Measurements from ENCODE around the gene C16orf90.

C16orf90 gene

GRCh38 chr16:3465301-3465700 is 30.0 kb downstream of the C16orf90 start:
- Histone ChIP-seq H3K36me3 (ENCODE audit: control insufficient read depth in 2 of 2, insufficient read depth in 2 of 2, low read length in 2 of 2) (peaks cover 6% of the 10 kb centered on the region in 2 donors), H3K9ac (ENCODE audit: low read length in 2 of 2) (no peak overlapping the region), H3K4me1 (ENCODE audit: control insufficient read depth, insufficient read depth, low read length) (peaks cover 36% of the 10 kb centered on the region), H3K27ac (ENCODE audit: low read length) (no peak overlapping the region), H3K4me3 (ENCODE audit: low read length in 2 of 2) (no peak overlapping the region), H3K9me3 (ENCODE audit: control insufficient read depth in 2 of 2, low read length in 2 of 2) (no peaks in the 10 kb centered on the region), H3K27me3 (ENCODE audit: control insufficient read depth in 1 of 2, insufficient read depth in 2 of 2, low read length in 2 of 2) (no peaks in the 10 kb centered on the region)

GRCh38 chr16:3461151-3461550 is 34.1 kb downstream of the C16orf90 start:
- Histone ChIP-seq H3K36me3 (ENCODE audit: control insufficient read depth in 2 of 2, insufficient read depth in 2 of 2, low read length in 2 of 2) (peaks cover 3% of the 10 kb centered on the region in 2 donors), H3K27ac (ENCODE audit: low read length) (no peak overlapping the region), H3K4me1 (ENCODE audit: control insufficient read depth, insufficient read depth, low read length) (peaks cover 43% of the 10 kb centered on the region), H3K9ac (ENCODE audit: low read length in 2 of 2) (no peak overlapping the region), H3K9me3 (ENCODE audit: control insufficient read depth in 2 of 2, low read length in 2 of 2) (no peaks in the 10 kb centered on the region), H3K4me3 (ENCODE audit: low read length in 2 of 2) (no peak overlapping the region), H3K27me3 (ENCODE audit: control insufficient read depth in 1 of 2, insufficient read depth in 2 of 2, low read length in 2 of 2) (no peaks in the 10 kb centered on the region)

- Histone ChIP-seq H3K9ac (ENCODE audit: low read length in 2 of 2) (no peak overlapping the region), H3K27me3 (ENCODE audit: control insufficient read depth in 1 of 2, insufficient read depth in 2 of 2, low read length in 2 of 2) (no peaks in the 10 kb centered on the region), H3K27ac (ENCODE audit: low read length) (no peak overlapping the region), H3K36me3 (ENCODE audit: control insufficient read depth in 2 of 2, insufficient read depth in 2 of 2, low read length in 2 of 2) (no peaks in the 10 kb centered on the region), H3K9me3 (ENCODE audit: control insufficient read depth in 2 of 2, low read length in 2 of 2) (no peaks in the 10 kb centered on the region), H3K4me3 (ENCODE audit: low read length in 2 of 2) (no peak overlapping the region), H3K4me1 (ENCODE audit: control insufficient read depth, insufficient read depth, low read length) (peaks cover 43% of the 10 kb centered on the region)
These were observed 34.7 kb downstream of the C16orf90 start for GRCh38 chr16:3460585-3460984.

GRCh38 chr16:3460121-3460520 is 35.2 kb downstream of the C16orf90 start:
- H3K27me3 ChIP-seq (ENCODE audit: control insufficient read depth in 1 of 2, insufficient read depth in 2 of 2, low read length in 2 of 2), result no peaks in the 10 kb centered on the region
- H3K4me1 ChIP-seq (ENCODE audit: control insufficient read depth, insufficient read depth, low read length), result peaks cover 43% of the 10 kb centered on the region
- no peaks in the 10 kb centered on the region for H3K36me3 ChIP-seq (ENCODE audit: control insufficient read depth in 2 of 2, insufficient read depth in 2 of 2, low read length in 2 of 2)
- H3K27ac ChIP-seq (ENCODE audit: low read length), result no peak overlapping the region
- no peaks in the 10 kb centered on the region for H3K9me3 ChIP-seq (ENCODE audit: control insufficient read depth in 2 of 2, low read length in 2 of 2)
- no peak overlapping the region for H3K9ac ChIP-seq (ENCODE audit: low read length in 2 of 2)
- H3K4me3 ChIP-seq (ENCODE audit: low read length in 2 of 2), result peak overlapping the region in 1 of 2 donors; percentile 81

- H3K4me1 ChIP-seq (ENCODE audit: control insufficient read depth, insufficient read depth, low read length), result peaks cover 41% of the 10 kb centered on the region
- no peaks in the 10 kb centered on the region for H3K9me3 ChIP-seq (ENCODE audit: control insufficient read depth in 2 of 2, low read length in 2 of 2)
- H3K27me3 ChIP-seq (ENCODE audit: control insufficient read depth in 1 of 2, insufficient read depth in 2 of 2, low read length in 2 of 2), result no peaks in the 10 kb centered on the region
- H3K36me3 ChIP-seq (ENCODE audit: control insufficient read depth in 2 of 2, insufficient read depth in 2 of 2, low read length in 2 of 2), result no peaks in the 10 kb centered on the region
- H3K4me3 ChIP-seq (ENCODE audit: low read length in 2 of 2), result peak overlapping the region; percentile 81 to 95
- H3K27ac ChIP-seq (ENCODE audit: low read length), result peak overlapping the region; percentile 88
- H3K9ac ChIP-seq (ENCODE audit: low read length in 2 of 2), result peak overlapping the region; percentile 87 to 93
These were observed 35.7 kb downstream of the C16orf90 start for GRCh38 chr16:3459401-3460090.

GRCh38 chr16:3458852-3459361 is 36.4 kb downstream of the C16orf90 start:
- Histone ChIP-seq H3K4me3 (ENCODE audit: low read length in 2 of 2) (peak overlapping the region; percentile 81 to 95), H3K9me3 (ENCODE audit: control insufficient read depth in 2 of 2, low read length in 2 of 2) (no peaks in the 10 kb centered on the region), H3K27me3 (ENCODE audit: control insufficient read depth in 1 of 2, insufficient read depth in 2 of 2, low read length in 2 of 2) (no peaks in the 10 kb centered on the region), H3K9ac (ENCODE audit: low read length in 2 of 2) (peak overlapping the region; percentile 87 to 93), H3K27ac (ENCODE audit: low read length) (peak overlapping the region; percentile 88), H3K36me3 (ENCODE audit: control insufficient read depth in 2 of 2, insufficient read depth in 2 of 2, low read length in 2 of 2) (no peaks in the 10 kb centered on the region), H3K4me1 (ENCODE audit: control insufficient read depth, insufficient read depth, low read length) (peaks cover 38% of the 10 kb centered on the region)

GRCh38 chr16:3458278-3458851 is 36.9 kb downstream of the C16orf90 start:
- Histone ChIP-seq H3K27me3 (ENCODE audit: control insufficient read depth in 1 of 2, insufficient read depth in 2 of 2, low read length in 2 of 2) (no peaks in the 10 kb centered on the region), H3K27ac (ENCODE audit: low read length) (peak overlapping the region; percentile 88), H3K4me3 (ENCODE audit: low read length in 2 of 2) (peak overlapping the region; percentile 81 to 95), H3K4me1 (ENCODE audit: control insufficient read depth, insufficient read depth, low read length) (peaks cover 38% of the 10 kb centered on the region), H3K36me3 (ENCODE audit: control insufficient read depth in 2 of 2, insufficient read depth in 2 of 2, low read length in 2 of 2) (no peaks in the 10 kb centered on the region), H3K9me3 (ENCODE audit: control insufficient read depth in 2 of 2, low read length in 2 of 2) (no peaks in the 10 kb centered on the region), H3K9ac (ENCODE audit: low read length in 2 of 2) (peak overlapping the region; percentile 87 to 93)

GRCh38 chr16:3457434-3458252 is 37.6 kb downstream of the C16orf90 start:
- Histone ChIP-seq H3K4me1 (ENCODE audit: control insufficient read depth, insufficient read depth, low read length) (peaks cover 38% of the 10 kb centered on the region), H3K9ac (ENCODE audit: low read length in 2 of 2) (peak overlapping the region; percentile 87 to 95), H3K27me3 (ENCODE audit: control insufficient read depth in 1 of 2, insufficient read depth in 2 of 2, low read length in 2 of 2) (no peaks in the 10 kb centered on the region), H3K27ac (ENCODE audit: low read length) (peak overlapping the region; percentile 88), H3K36me3 (ENCODE audit: control insufficient read depth in 2 of 2, insufficient read depth in 2 of 2, low read length in 2 of 2) (no peaks in the 10 kb centered on the region), H3K4me3 (ENCODE audit: low read length in 2 of 2) (peak overlapping the region; percentile 68 to 95), H3K9me3 (ENCODE audit: control insufficient read depth in 2 of 2, low read length in 2 of 2) (no peaks in the 10 kb centered on the region)

GRCh38 chr16:3454631-3455147 is 40.6 kb downstream of the C16orf90 start:
- Histone ChIP-seq H3K4me3 (ENCODE audit: low read length in 2 of 2) (no peak overlapping the region), H3K9me3 (ENCODE audit: control insufficient read depth in 2 of 2, low read length in 2 of 2) (no peaks in the 10 kb centered on the region), H3K36me3 (ENCODE audit: control insufficient read depth in 2 of 2, insufficient read depth in 2 of 2, low read length in 2 of 2) (no peaks in the 10 kb centered on the region), H3K9ac (ENCODE audit: low read length in 2 of 2) (no peak overlapping the region), H3K27ac (ENCODE audit: low read length) (no peak overlapping the region), H3K27me3 (ENCODE audit: control insufficient read depth in 1 of 2, insufficient read depth in 2 of 2, low read length in 2 of 2) (no peaks in the 10 kb centered on the region), H3K4me1 (ENCODE audit: control insufficient read depth, insufficient read depth, low read length) (peaks cover 19% of the 10 kb centered on the region)

- Histone ChIP-seq H3K27me3 (ENCODE audit: control insufficient read depth in 1 of 2, insufficient read depth in 2 of 2, low read length in 2 of 2) (no peaks in the 10 kb centered on the region), H3K9ac (ENCODE audit: low read length in 2 of 2) (no peak overlapping the region), H3K36me3 (ENCODE audit: control insufficient read depth in 2 of 2, insufficient read depth in 2 of 2, low read length in 2 of 2) (no peaks in the 10 kb centered on the region), H3K4me1 (ENCODE audit: control insufficient read depth, insufficient read depth, low read length) (peaks cover 13% of the 10 kb centered on the region), H3K27ac (ENCODE audit: low read length) (no peak overlapping the region), H3K9me3 (ENCODE audit: control insufficient read depth in 2 of 2, low read length in 2 of 2) (no peaks in the 10 kb centered on the region), H3K4me3 (ENCODE audit: low read length in 2 of 2) (no peak overlapping the region)
These were observed 41.2 kb downstream of the C16orf90 start for GRCh38 chr16:3454093-3454492.
